ENCODE measurements around the gene CHP2. TPM values are rescaled to one million over a fixed set of nuclear protein-coding genes. Genes with fewer than 3 reads are reported as not detected.
"Not testable (repeated sequence)": the region's sequence is repeated elsewhere in the genome, so short reads cannot be mapped to it uniquely, and the experiment has no call there.

CHP2 gene
- polyA plus RNA-seq, 1 experiment, result not detected

- no peak overlapping the region for H3K4me3 ChIP-seq (ENCODE audit: low read depth, low read length)
- TF ChIP-seq CTCF (IDR thresholded peaks at IDR 0.05; ENCODE audit: low read depth, low read length), result no peak
- peak overlapping the region; percentile 21 for H3K27ac ChIP-seq (ENCODE audit: low read depth, low read length)
- no peaks in the 10 kb centered on the region; the same call in 1 of the 2 replicates for H3K9me3 ChIP-seq (ENCODE audit: control insufficient read depth, insufficient read depth, low read length)
- no peaks in the 10 kb centered on the region for H3K27me3 ChIP-seq (ENCODE audit: control insufficient read depth, insufficient read depth, low read length)
- POLR2A ChIA-PET, result no interaction called here
- CTCF ChIA-PET, result interaction anchor here (1.1 kb wide), 1 partner anchor 37 kb away, joined by 3 read pairs; no protein-coding TSS in a partner anchor
- DNase-seq (ENCODE audit: low read depth, low spot score), result peak; percentile 4
Observed at GRCh38 chr16:23729503-23730424, 25.1 kb upstream of the CHP2 start.

- no peaks in the 10 kb centered on the region for H3K27me3 ChIP-seq (ENCODE audit: control insufficient read depth, insufficient read depth, low read length)
- H3K9me3 ChIP-seq (ENCODE audit: control insufficient read depth, insufficient read depth, low read length), result no peaks in the 10 kb centered on the region
- ChIA-PET CTCF (interaction anchor here (0.6 to 2.3 kb wide), 7 partner anchors 8 to 770 kb away, joined by 3 to 21 read pairs (median 3); no protein-coding TSS in a partner anchor), POLR2A (no interaction called here)
- no peak overlapping the region for H3K4me3 ChIP-seq (ENCODE audit: low read depth, low read length)
- no peak overlapping the region for H3K27ac ChIP-seq (ENCODE audit: low read depth, low read length)
- no peak for DNase-seq (ENCODE audit: low read depth, low spot score)
- TF ChIP-seq CTCF (IDR thresholded peaks at IDR 0.05; ENCODE audit: low read depth, low read length), result no peak
Observed at GRCh38 chr16:23734176-23734893, 20.5 kb upstream of the CHP2 start.

GRCh38 chr16:23737423-23738028, 17.3 kb upstream of the CHP2 start:
- H3K9me3 ChIP-seq (ENCODE audit: control insufficient read depth, insufficient read depth, low read length); DNase-seq (ENCODE audit: low read depth, low spot score); H3K27me3 ChIP-seq (ENCODE audit: control insufficient read depth, insufficient read depth, low read length); POLR2A ChIA-PET; H3K4me3 ChIP-seq (ENCODE audit: low read depth, low read length); CTCF ChIA-PET; H3K27ac ChIP-seq (ENCODE audit: low read depth, low read length): not testable (repeated sequence)

- CTCF ChIA-PET, result no interaction called here
- no peak for TF ChIP-seq CTCF (IDR thresholded peaks at IDR 0.05; ENCODE audit: low read depth, low read length)
- H3K27ac ChIP-seq (ENCODE audit: low read depth, low read length), result no peak overlapping the region
- no peak for DNase-seq (ENCODE audit: low read depth, low spot score)
- POLR2A ChIA-PET, result no interaction called here
- no peak overlapping the region for H3K4me3 ChIP-seq (ENCODE audit: low read depth, low read length)
- H3K27me3 ChIP-seq (ENCODE audit: control insufficient read depth, insufficient read depth, low read length), result no peaks in the 10 kb centered on the region
- H3K9me3 ChIP-seq (ENCODE audit: control insufficient read depth, insufficient read depth, low read length), result no peaks in the 10 kb centered on the region
Observed at GRCh38 chr16:23739516-23739915, 15.3 kb upstream of the CHP2 start.

- Histone ChIP-seq H3K27me3 (ENCODE audit: control insufficient read depth, insufficient read depth, low read length) (no peaks in the 10 kb centered on the region), H3K4me3 (ENCODE audit: low read depth, low read length) (no peak overlapping the region), H3K9me3 (ENCODE audit: control insufficient read depth, insufficient read depth, low read length) (no peaks in the 10 kb centered on the region), H3K27ac (ENCODE audit: low read depth, low read length) (no peak overlapping the region)
- no peak for DNase-seq (ENCODE audit: low read depth, low spot score)
- ChIA-PET CTCF (no interaction called here), POLR2A (no interaction called here)
- no peak for TF ChIP-seq CTCF (IDR thresholded peaks at IDR 0.05; ENCODE audit: low read depth, low read length)
Observed at GRCh38 chr16:23741675-23742303, 13.0 kb upstream of the CHP2 start.

Data from AG04450 (cell line).